Tibial nerve (tissue), 4 donors: ENCODE data around the gene MECR. TPM values are rescaled to one million over a fixed set of nuclear protein-coding genes. Genes with fewer than 3 reads are reported as not detected.

Experiments used
- DNase-seq, 2 donors: peaks; one replicate each; pipeline ENCODE4 v3.0.0-alpha.2; 2019; ENCODE audit warnings: low spot score in 2 of 2
- H3K27ac ChIP-seq, 4 donors: fragments of 200-600 bp; sonication (generic) in 3 of 4; one replicate each; pipeline ENCODE4 v1.5.1; 2017 to 2019; ENCODE audit warnings: mild to moderate bottlenecking in 1 of 4
- H3K27me3 ChIP-seq, 2 donors: fragments of 200-600 bp; sonication (generic) in 1 of 2; one replicate each; pipeline versions ENCODE4 v1.5.1 to v1.6.0; 2017 to 2019
- H3K36me3 ChIP-seq, 3 donors: fragments of 200-600 bp; sonication (generic); one replicate each; pipeline ENCODE4 v1.5.1; 2018 to 2019
- H3K4me1 ChIP-seq, 4 donors: fragments of 200-600 bp; sonication (generic) in 3 of 4; one replicate each; pipeline ENCODE4 v1.5.1; 2017 to 2019
- H3K4me3 ChIP-seq, 4 donors: fragments of 200-600 bp; sonication (generic) in 3 of 4; one replicate each; pipeline ENCODE4 v1.5.1; 2017 to 2019; ENCODE audit warnings: mild to moderate bottlenecking in 1 of 4, moderate library complexity in 1 of 4
- H3K9me3 ChIP-seq, 4 donors: fragments of 200-600 bp; sonication (generic) in 3 of 4; one replicate each; pipeline ENCODE4 v1.5.1; 2017 to 2019
- EP300 ChIP-seq, 2 donors: sonication (generic); formaldehyde crosslinking; IDR thresholded peaks; one replicate each; pipeline ENCODE4 v1.6.1; 2017; ENCODE audit warnings: antibody characterized with exemption in 2 of 2, mild to moderate bottlenecking in 1 of 2
- POLR2A ChIP-seq, 2 donors: fragments of 450-650 bp; IDR thresholded peaks; one replicate each; pipeline ENCODE4 v1.6.1; 2017; ENCODE audit warnings: antibody characterized with exemption in 2 of 2, mild to moderate bottlenecking in 2 of 2, moderate library complexity in 2 of 2
- WGBS, 2 donors: methylation state at CpG; one replicate each; pipeline ENCODE4 v1.1.5; 2018; 5-methylcytosine and 5-hydroxymethylcytosine counted together
- total RNA-seq, 4 donors: library from RNA; depleted of rRNA; stranded (reverse); fragments of >200 nt; gene quantifications; one replicate each; pipeline ENCODE4 v1.1.0, GENCODE V29; 2016
- TF ChIP-seq, protein P1 (sequence below), 5 experiments: fragments of 200-600 bp in 3 of 5; fragments of 450-650 bp in 2 of 5; sonication (generic) in 3 of 5; IDR thresholded peaks; one replicate each; pipeline ENCODE4 v1.5.1; 2016 to 2019; ENCODE audit warnings: antibody characterized with exemption in 5 of 5, mild to moderate bottlenecking in 3 of 5, moderate library complexity in 2 of 5

The MECR gene
- total RNA-seq, 4 donors from 2014 or later, result 18.8 to 34.2 (median 22.9) TPM

DNA sequence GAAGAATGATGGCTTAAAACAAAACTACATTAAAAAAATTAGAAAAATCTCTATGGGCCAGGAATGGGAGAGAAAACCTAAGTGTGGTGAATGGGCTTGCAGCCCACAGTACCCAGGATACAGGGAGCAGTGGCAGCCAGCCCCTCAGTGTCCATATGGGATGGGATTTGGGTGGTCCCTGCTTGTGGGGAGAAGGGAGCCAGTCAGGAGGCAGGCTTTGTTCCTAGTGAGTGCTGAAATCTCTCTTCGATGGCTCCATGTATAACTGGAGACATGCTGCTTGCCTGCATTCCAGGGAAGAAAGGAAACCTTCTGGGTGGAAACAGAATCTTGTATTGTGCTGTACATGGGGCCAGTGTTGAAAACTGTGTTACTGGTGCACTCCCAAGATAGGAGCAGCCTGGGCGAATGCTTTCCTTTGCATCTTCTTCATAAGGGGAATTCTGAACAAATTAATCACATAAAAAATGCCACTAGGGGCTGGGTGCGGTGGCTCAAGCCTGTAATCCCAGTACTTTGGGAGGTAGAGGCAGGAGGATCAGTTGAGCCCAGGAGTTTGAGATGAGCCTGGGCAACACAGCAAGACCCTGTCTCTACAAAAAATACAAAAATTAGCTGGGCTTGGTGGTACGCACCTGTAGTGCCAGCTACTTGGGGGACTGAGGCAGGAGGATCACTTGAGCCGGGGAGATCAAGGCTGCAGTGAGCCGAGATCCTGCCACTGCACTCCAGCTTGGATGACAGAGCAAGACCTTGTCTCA is 41.6 kb upstream of the MECR start:
- no peaks in the 10 kb centered on the region for H3K9me3 ChIP-seq
- no peak overlapping the region for H3K4me3 ChIP-seq
- H3K27me3 ChIP-seq, result no peaks in the 10 kb centered on the region
- H3K27ac ChIP-seq, result peak overlapping the region in 3 of 4 donors; percentile 35 to 63 (median 56)
- no peak for DNase-seq
- WGBS, 2 donors, result 72 to 79% methylated on average over 6 of the region's 6 CpGs
- H3K36me3 ChIP-seq, result peaks cover 0 to 26% (median 0%) of the 10 kb centered on the region in 3 donors
- peaks cover 0 to 41% (median 11%) of the 10 kb centered on the region in 4 donors for H3K4me1 ChIP-seq
- TF ChIP-seq POLR2A (IDR thresholded peaks at IDR 0.05) (no peak), EP300 (IDR thresholded peaks at IDR 0.05) (no peak)
- TF ChIP-seq, protein P1, sequence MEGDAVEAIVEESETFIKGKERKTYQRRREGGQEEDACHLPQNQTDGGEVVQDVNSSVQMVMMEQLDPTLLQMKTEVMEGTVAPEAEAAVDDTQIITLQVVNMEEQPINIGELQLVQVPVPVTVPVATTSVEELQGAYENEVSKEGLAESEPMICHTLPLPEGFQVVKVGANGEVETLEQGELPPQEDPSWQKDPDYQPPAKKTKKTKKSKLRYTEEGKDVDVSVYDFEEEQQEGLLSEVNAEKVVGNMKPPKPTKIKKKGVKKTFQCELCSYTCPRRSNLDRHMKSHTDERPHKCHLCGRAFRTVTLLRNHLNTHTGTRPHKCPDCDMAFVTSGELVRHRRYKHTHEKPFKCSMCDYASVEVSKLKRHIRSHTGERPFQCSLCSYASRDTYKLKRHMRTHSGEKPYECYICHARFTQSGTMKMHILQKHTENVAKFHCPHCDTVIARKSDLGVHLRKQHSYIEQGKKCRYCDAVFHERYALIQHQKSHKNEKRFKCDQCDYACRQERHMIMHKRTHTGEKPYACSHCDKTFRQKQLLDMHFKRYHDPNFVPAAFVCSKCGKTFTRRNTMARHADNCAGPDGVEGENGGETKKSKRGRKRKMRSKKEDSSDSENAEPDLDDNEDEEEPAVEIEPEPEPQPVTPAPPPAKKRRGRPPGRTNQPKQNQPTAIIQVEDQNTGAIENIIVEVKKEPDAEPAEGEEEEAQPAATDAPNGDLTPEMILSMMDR (IDR thresholded peaks at IDR 0.05), result no peak

DNA sequence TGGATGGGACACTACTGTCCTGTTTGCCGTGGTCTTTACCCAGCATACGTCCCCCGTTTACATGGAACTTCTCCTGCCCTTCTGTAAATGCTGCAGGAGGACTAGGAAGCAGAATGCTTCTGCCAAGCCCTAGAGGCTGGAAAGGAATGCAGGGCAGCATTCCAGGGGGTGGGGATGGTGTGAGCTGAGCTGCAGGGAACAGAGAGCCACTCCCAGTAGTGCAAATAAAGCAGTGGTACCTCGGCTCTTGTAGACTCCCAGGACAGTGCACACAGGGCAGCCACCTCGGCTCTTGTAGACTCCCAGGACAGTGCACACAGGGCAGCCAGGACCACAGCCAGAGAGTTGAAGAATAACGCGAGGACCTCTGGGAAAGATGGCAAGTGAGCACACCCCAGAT is 41.0 kb upstream of the MECR start:
- H3K9me3 ChIP-seq, result no peaks in the 10 kb centered on the region
- peaks cover 0 to 41% (median 11%) of the 10 kb centered on the region in 4 donors for H3K4me1 ChIP-seq
- peak overlapping the region in 3 of 4 donors; percentile 35 to 63 (median 56) for H3K27ac ChIP-seq
- peak; percentile 48 to 54 for DNase-seq
- WGBS, 2 donors, result 11 to 17% methylated on average over 6 to 7 of the region's 7 CpGs
- peaks cover 0 to 20% (median 0%) of the 10 kb centered on the region in 3 donors for H3K36me3 ChIP-seq
- peak in 1 of 2 donors; percentile 11 for TF ChIP-seq EP300 (IDR thresholded peaks at IDR 0.05)
- TF ChIP-seq, protein P1 (IDR thresholded peaks at IDR 0.05), result no peak
- no peaks in the 10 kb centered on the region for H3K27me3 ChIP-seq
- H3K4me3 ChIP-seq, result no peak overlapping the region

DNA sequence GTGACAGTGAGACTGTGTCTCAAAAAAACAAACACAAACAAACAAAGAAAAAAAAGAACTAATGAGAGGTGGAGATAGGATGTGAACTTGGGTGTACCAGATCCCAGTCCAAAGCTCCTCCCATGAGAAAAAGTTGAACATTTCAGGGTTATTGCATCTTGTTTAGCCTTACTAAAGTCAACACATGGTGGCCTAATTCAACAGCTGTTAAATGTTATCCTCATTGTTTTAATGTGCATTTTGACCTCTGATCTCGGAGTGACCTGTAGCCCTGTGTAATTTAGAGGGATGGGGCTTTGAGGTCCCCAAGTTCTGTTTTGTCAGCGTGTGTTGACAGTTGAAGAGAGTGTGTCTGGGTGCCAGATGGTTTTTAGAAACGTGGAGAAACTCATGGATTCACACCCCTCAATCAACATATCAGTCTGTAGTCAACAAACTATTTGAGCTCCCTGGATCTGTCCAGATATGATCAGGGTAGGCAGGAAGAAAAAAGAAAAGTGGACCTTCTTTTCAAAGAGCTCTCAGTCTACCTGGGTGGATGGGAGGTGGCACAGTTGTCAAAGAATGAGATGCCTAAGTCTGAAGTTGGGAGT is 40.3 kb upstream of the MECR start:
- 45 to 46% methylated on average over 3 of the region's 3 CpGs for WGBS, 2 donors
- peaks cover 0 to 41% (median 11%) of the 10 kb centered on the region in 4 donors for H3K4me1 ChIP-seq
- DNase-seq, result no peak
- TF ChIP-seq, protein P1 (IDR thresholded peaks at IDR 0.05), result no peak
- no peak overlapping the region for H3K4me3 ChIP-seq
- H3K9me3 ChIP-seq, result no peaks in the 10 kb centered on the region
- H3K27ac ChIP-seq, result peak overlapping the region in 2 of 4 donors; percentile 56 to 63
- peaks cover 0 to 13% (median 0%) of the 10 kb centered on the region in 3 donors for H3K36me3 ChIP-seq
- H3K27me3 ChIP-seq, result no peaks in the 10 kb centered on the region

DNA sequence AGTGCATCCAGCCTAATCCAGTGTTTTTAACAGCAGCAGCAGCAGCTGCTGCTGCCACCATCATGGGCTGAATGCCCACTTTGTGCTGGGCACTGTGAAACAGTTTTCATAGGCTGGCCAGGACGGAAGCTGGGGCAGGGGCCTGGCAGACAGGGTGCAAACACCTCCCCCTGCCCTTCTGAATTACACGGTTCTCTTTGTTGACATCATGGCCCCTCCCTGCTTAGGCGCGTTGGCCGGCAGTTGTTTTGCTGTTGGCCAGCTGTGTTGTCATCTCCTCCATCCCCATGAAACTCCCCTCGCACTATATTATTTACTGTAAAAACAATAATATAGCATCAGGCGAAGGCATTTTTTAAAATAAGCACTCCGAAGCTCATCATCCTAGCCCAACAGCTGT is 38.6 kb upstream of the MECR start:
- TF ChIP-seq POLR2A (IDR thresholded peaks at IDR 0.05) (no peak), EP300 (IDR thresholded peaks at IDR 0.05) (no peak)
- TF ChIP-seq, protein P1 (IDR thresholded peaks at IDR 0.05), result no peak
- Histone ChIP-seq H3K27me3 (no peaks in the 10 kb centered on the region), H3K9me3 (no peaks in the 10 kb centered on the region), H3K4me1 (peaks cover 0 to 41% (median 11%) of the 10 kb centered on the region in 4 donors), H3K36me3 (peaks cover 0 to 8% (median 0%) of the 10 kb centered on the region in 3 donors), H3K4me3 (no peak overlapping the region), H3K27ac (peak overlapping the region in 2 of 4 donors; percentile 18 to 56)
- 26 to 27% methylated on average over 8 of the region's 8 CpGs for WGBS, 2 donors
- no peak for DNase-seq
